ENCODE results near the gene ZBTB4. TPM values are rescaled to one million over a fixed set of nuclear protein-coding genes. Genes with fewer than 3 reads are reported as not detected.

ZBTB4 gene
- total RNA-seq, 1 experiment from 2014 or later, result 17.7 TPM

DNA sequence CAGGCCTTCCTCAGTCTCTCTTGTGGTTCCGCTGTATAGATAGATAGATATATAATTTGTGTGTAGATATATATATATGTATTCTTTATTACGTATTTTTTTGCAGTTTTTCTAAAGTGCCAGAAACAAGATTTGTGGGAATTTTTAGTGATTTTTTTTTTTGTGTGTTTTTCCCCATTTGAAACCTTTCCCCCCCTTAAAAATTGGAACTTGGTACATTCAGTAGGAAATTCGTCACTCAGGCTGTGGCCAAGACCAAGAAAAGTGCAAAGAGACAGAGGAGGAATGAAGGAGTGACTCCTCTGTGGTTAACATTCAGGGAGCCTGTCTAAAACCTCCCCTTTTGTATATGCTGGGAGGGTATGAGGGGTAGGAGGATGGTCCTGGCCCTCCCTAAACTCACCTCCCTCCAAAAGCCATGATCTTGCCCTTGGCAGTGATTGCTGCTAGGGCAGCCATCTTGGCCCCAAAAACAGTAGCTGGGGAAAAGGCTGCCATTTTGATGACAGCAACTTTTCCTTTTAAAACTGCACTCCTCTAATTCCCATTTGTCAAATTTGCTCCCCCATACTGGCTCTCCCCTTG lies 19.4 kb downstream of the ZBTB4 start:
- H3K27me3 ChIP-seq (replicated peaks; ENCODE audit: insufficient read depth, low read depth, low read length, poor library complexity), result no peaks in the 10 kb centered on the region
- no peak for DNase-seq (ENCODE audit: low spot score)
- TF ChIP-seq, protein P1, sequence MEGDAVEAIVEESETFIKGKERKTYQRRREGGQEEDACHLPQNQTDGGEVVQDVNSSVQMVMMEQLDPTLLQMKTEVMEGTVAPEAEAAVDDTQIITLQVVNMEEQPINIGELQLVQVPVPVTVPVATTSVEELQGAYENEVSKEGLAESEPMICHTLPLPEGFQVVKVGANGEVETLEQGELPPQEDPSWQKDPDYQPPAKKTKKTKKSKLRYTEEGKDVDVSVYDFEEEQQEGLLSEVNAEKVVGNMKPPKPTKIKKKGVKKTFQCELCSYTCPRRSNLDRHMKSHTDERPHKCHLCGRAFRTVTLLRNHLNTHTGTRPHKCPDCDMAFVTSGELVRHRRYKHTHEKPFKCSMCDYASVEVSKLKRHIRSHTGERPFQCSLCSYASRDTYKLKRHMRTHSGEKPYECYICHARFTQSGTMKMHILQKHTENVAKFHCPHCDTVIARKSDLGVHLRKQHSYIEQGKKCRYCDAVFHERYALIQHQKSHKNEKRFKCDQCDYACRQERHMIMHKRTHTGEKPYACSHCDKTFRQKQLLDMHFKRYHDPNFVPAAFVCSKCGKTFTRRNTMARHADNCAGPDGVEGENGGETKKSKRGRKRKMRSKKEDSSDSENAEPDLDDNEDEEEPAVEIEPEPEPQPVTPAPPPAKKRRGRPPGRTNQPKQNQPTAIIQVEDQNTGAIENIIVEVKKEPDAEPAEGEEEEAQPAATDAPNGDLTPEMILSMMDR (conservative IDR thresholded peaks at IDR 0.05; ENCODE audit: low read depth, low read length), result no peak
- TF ChIP-seq EZH2 (IDR thresholded peaks at IDR 0.05; ENCODE audit: borderline replicate concordance, low read depth, low read length, poor library complexity, severe bottlenecking), result no peak
- BruUV-seq (replicated peaks), result no TSS peak
- no peak overlapping the region for H3K27ac ChIP-seq (ENCODE audit: low read depth, low read length, poor library complexity, severe bottlenecking)
- H3K4me1 ChIP-seq (ENCODE audit: insufficient read depth, low read length, poor library complexity, severe bottlenecking), result no peaks in the 10 kb centered on the region
- no peak overlapping the region for H3K4me3 ChIP-seq (ENCODE audit: low read depth, low read length, poor library complexity, severe bottlenecking)
- no peaks in the 10 kb centered on the region for H3K9me3 ChIP-seq (ENCODE audit: low read depth, low read length, poor library complexity, severe bottlenecking)
- ChIA-PET POLR2A (ENCODE audit: low non-redundant PET) (no interaction called here), CTCF (interaction anchor here (0.5 kb wide), 1 partner anchor 19 kb away, joined by 3 read pairs; no protein-coding TSS in a partner anchor)
- intact Hi-C loops (cut with micrococcal nuclease; ENCODE audit: unreplicated experiment), result no loop called here
- peaks cover 4% of the 10 kb centered on the region for H3K36me3 ChIP-seq (ENCODE audit: insufficient read depth, low read length, poor library complexity, severe bottlenecking)

DNA sequence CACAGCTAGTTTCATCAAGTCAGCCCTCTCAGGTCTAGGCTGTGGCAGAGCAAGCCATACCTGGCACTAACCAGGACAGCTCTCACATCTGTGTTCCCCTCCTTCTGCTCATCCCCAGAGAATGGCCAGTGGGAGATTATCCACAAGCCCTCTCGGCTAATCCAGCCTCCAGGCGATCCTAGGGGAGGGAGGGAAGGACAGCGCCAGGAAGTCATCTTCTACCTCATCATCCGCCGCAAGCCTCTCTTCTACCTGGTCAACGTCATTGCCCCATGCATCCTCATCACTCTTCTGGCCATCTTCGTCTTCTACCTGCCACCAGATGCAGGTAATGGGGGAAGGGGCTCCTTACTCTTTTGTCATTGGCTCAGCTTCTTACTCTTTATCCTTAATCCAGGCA lies 31.0 kb downstream of the ZBTB4 start:
- Histone ChIP-seq H3K36me3 (ENCODE audit: insufficient read depth, low read length, poor library complexity, severe bottlenecking) (no peaks in the 10 kb centered on the region), H3K9me3 (ENCODE audit: low read depth, low read length, poor library complexity, severe bottlenecking) (no peaks in the 10 kb centered on the region), H3K4me3 (ENCODE audit: low read depth, low read length, poor library complexity, severe bottlenecking) (no peak overlapping the region), H3K4me1 (ENCODE audit: insufficient read depth, low read length, poor library complexity, severe bottlenecking) (peaks cover 16% of the 10 kb centered on the region), H3K27ac (ENCODE audit: low read depth, low read length, poor library complexity, severe bottlenecking) (no peak overlapping the region), H3K27me3 (replicated peaks; ENCODE audit: insufficient read depth, low read depth, low read length, poor library complexity) (no peaks in the 10 kb centered on the region)
- CTCF ChIA-PET, result no interaction called here
- no peak for DNase-seq (ENCODE audit: low spot score)
- BruUV-seq (replicated peaks), result no TSS peak
- TF ChIP-seq, protein P1 (conservative IDR thresholded peaks at IDR 0.05; ENCODE audit: low read depth, low read length), result no peak
- TF ChIP-seq EZH2 (IDR thresholded peaks at IDR 0.05; ENCODE audit: borderline replicate concordance, low read depth, low read length, poor library complexity, severe bottlenecking), result no peak
- POLR2A ChIA-PET (ENCODE audit: low non-redundant PET), result no interaction called here
- intact Hi-C loops (cut with micrococcal nuclease; ENCODE audit: unreplicated experiment), result no loop called here

DNA sequence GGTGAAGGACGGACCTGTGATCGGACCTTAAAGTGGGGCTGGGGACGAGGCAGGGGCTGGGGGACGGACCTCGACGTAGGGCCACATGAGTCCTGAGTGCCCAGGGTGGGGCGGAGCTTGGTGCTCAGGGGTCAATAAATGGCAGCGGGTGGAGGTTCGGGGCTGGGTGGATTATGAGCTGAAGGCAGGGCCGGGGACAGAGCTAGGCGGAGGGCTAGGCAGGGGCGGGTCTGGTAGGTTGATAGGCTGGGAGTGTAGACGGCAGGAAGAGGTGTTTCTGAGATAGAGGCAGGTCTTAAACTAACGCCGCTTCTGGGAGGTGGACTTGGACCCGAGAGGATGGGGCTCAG lies 33.8 kb downstream of the ZBTB4 start:
- DNase-seq (ENCODE audit: low spot score), result no peak
- BruUV-seq (replicated peaks), result no TSS peak
- CTCF ChIA-PET, result interaction anchor here (0.5 kb wide), 1 partner anchor 42 kb away, joined by 5 read pairs; the partner anchor contains the start of gene TMEM256
- TF ChIP-seq, protein P1 (conservative IDR thresholded peaks at IDR 0.05; ENCODE audit: low read depth, low read length), result no peak
- TF ChIP-seq EZH2 (IDR thresholded peaks at IDR 0.05; ENCODE audit: borderline replicate concordance, low read depth, low read length, poor library complexity, severe bottlenecking), result no peak
- intact Hi-C loops (cut with micrococcal nuclease; ENCODE audit: unreplicated experiment), result no loop called here
- no peaks in the 10 kb centered on the region for H3K36me3 ChIP-seq (ENCODE audit: insufficient read depth, low read length, poor library complexity, severe bottlenecking)
- H3K27ac ChIP-seq (ENCODE audit: low read depth, low read length, poor library complexity, severe bottlenecking), result peak overlapping the region; percentile 73
- H3K4me1 ChIP-seq (ENCODE audit: insufficient read depth, low read length, poor library complexity, severe bottlenecking), result peaks cover 27% of the 10 kb centered on the region
- H3K27me3 ChIP-seq (replicated peaks; ENCODE audit: insufficient read depth, low read depth, low read length, poor library complexity), result no peaks in the 10 kb centered on the region
- peak overlapping the region; percentile 45 for H3K4me3 ChIP-seq (ENCODE audit: low read depth, low read length, poor library complexity, severe bottlenecking)
- H3K9me3 ChIP-seq (ENCODE audit: low read depth, low read length, poor library complexity, severe bottlenecking), result no peaks in the 10 kb centered on the region
- POLR2A ChIA-PET (ENCODE audit: low non-redundant PET), result interaction anchor here (1.0 kb wide), 1 partner anchor 10 kb away, joined by 5 read pairs; the partner anchor contains the start of gene TMEM102

All from A673 (cell line).